Immature natural killer cell (primary cell): Measurements from ENCODE around the gene ACBD7. TPM values are rescaled to one million over a fixed set of nuclear protein-coding genes. Genes with fewer than 3 reads are reported as not detected.

ENCODE experiments used
- DNase-seq, 3 donors: peaks; one replicate each; pipeline ENCODE4 v3.0.0; 2022; ENCODE audit warnings: mixed read lengths in 1 of 3
- H3K27ac Mint-ChIP-seq, 6 donors: one replicate each; pipeline ENCODE4 v1.8.0; 2020; ENCODE audit warnings: mixed read lengths in 6 of 6, mild to moderate bottlenecking in 5 of 6, inconsistent platforms in 4 of 6, moderate library complexity in 3 of 6
- H3K27me3 Mint-ChIP-seq, 3 donors: one replicate each; pipeline ENCODE4 v1.8.0; 2020 to 2021; ENCODE audit warnings: low read depth in 3 of 3, mild to moderate bottlenecking in 3 of 3, mixed read lengths in 3 of 3, moderate library complexity in 3 of 3, inconsistent platforms in 1 of 3
- H3K36me3 Mint-ChIP-seq, 3 donors: one replicate each; pipeline ENCODE4 v1.8.0; 2020; ENCODE audit warnings: mixed read lengths in 3 of 3, inconsistent platforms in 2 of 3, mild to moderate bottlenecking in 2 of 3
- H3K4me1 Mint-ChIP-seq, 2 donors: one replicate each; pipeline ENCODE4 v1.8.0; 2020; ENCODE audit warnings: inconsistent platforms in 2 of 2, mild to moderate bottlenecking in 2 of 2, mixed read lengths in 2 of 2, moderate library complexity in 1 of 2
- H3K4me3 Mint-ChIP-seq, 5 donors: one replicate each; pipeline ENCODE4 v1.8.0; 2020; ENCODE audit warnings: mild to moderate bottlenecking in 5 of 5, mixed read lengths in 5 of 5, inconsistent platforms in 3 of 5, moderate library complexity in 3 of 5
- H3K9me3 Mint-ChIP-seq, 6 donors: one replicate each; pipeline ENCODE4 v1.8.0; 2020; ENCODE audit warnings: mild to moderate bottlenecking in 6 of 6, mixed read lengths in 6 of 6, inconsistent platforms in 4 of 6, moderate library complexity in 3 of 6
- polyA plus RNA-seq, 3 donors: library from polyadenylated mRNA; unstranded; fragments of 300-500 nt; fragmentation: Illumina TruSeq; gene quantifications; one replicate each; pipeline ENCODE4 v1.2.3, GENCODE V29; 2021

Gene ACBD7
- polyA plus RNA-seq, 3 donors from 2014 or later = not detected

DNA sequence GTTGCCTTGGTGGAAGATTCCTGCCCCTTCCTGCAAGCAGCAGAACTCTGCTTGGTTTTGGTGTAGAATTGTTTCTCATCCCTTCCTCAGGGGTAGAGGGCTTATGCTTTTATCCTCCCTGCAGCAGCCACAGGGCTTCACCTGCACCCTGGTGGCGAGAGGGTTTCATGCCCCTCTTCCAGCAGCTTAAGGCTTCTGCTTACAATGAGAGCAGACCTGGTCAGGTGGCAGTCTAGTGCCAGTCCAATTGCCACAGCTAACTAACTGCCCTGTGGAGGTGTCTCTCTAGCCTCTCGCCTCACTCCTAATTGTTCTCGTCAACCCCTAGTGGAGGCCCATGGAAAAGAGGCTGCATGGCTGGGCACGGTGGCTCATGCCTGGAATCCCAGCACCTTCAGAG lies 19.3 kb downstream of the ACBD7 start:
- DNase-seq = no peak
- peaks cover 0 to 3% (median 0%) of the 10 kb centered on the region in 6 donors for H3K9me3 Mint-ChIP-seq
- H3K27me3 Mint-ChIP-seq = peaks cover 0 to 3% (median 3%) of the 10 kb centered on the region in 3 donors

GRCh38 chr10:15068802-15069201 lies 19.8 kb downstream of the ACBD7 start:
- no peaks in the 10 kb centered on the region for H3K36me3 Mint-ChIP-seq
- H3K4me3 Mint-ChIP-seq = no peak overlapping the region
- peaks cover 0 to 3% (median 0%) of the 10 kb centered on the region in 6 donors for H3K9me3 Mint-ChIP-seq
- peaks cover 0 to 3% (median 3%) of the 10 kb centered on the region in 3 donors for H3K27me3 Mint-ChIP-seq
- H3K27ac Mint-ChIP-seq = no peak overlapping the region
- H3K4me1 Mint-ChIP-seq = no peaks in the 10 kb centered on the region
- no peak for DNase-seq

More for the DNA sequence above, 19.3 kb downstream of the ACBD7 start:
- H3K27ac Mint-ChIP-seq = no peak overlapping the region
- no peaks in the 10 kb centered on the region for H3K36me3 Mint-ChIP-seq
- no peak overlapping the region for H3K4me3 Mint-ChIP-seq
- no peaks in the 10 kb centered on the region for H3K4me1 Mint-ChIP-seq

GRCh38 chr10:15067154-15067553 lies 21.4 kb downstream of the ACBD7 start:
- no peak overlapping the region for H3K4me3 Mint-ChIP-seq

GRCh38 chr10:15060638-15061037 lies 27.9 kb downstream of the ACBD7 start:
- DNase-seq = no peak
- H3K27me3 Mint-ChIP-seq = peaks cover 3 to 12% (median 8%) of the 10 kb centered on the region in 3 donors
- peaks cover 3 to 13% (median 8%) of the 10 kb centered on the region in 6 donors for H3K9me3 Mint-ChIP-seq
- peaks cover 0 to 5% (median 3%) of the 10 kb centered on the region in 3 donors for H3K36me3 Mint-ChIP-seq
- no peak overlapping the region for H3K4me3 Mint-ChIP-seq
- H3K27ac Mint-ChIP-seq = no peak overlapping the region
- no peaks in the 10 kb centered on the region for H3K4me1 Mint-ChIP-seq

More at GRCh38 chr10:15067154-15067553, 21.4 kb downstream of the ACBD7 start:
- H3K4me1 Mint-ChIP-seq = no peaks in the 10 kb centered on the region
- DNase-seq = no peak
- peaks cover 0 to 3% (median 0%) of the 10 kb centered on the region in 6 donors for H3K9me3 Mint-ChIP-seq
- no peaks in the 10 kb centered on the region for H3K36me3 Mint-ChIP-seq
- no peak overlapping the region for H3K27ac Mint-ChIP-seq
- peaks cover 0 to 7% (median 5%) of the 10 kb centered on the region in 3 donors for H3K27me3 Mint-ChIP-seq

- Mint-ChIP-seq H3K27ac (no peak overlapping the region), H3K4me1 (no peaks in the 10 kb centered on the region), H3K36me3 (peaks cover 0 to 5% (median 3%) of the 10 kb centered on the region in 3 donors), H3K9me3 (peaks cover 2 to 13% (median 8%) of the 10 kb centered on the region in 6 donors), H3K27me3 (peaks cover 3 to 12% (median 11%) of the 10 kb centered on the region in 3 donors), H3K4me3 (no peak overlapping the region)
- no peak for DNase-seq
Measured at GRCh38 chr10:15059914-15060313, 28.7 kb downstream of the ACBD7 start.

DNA sequence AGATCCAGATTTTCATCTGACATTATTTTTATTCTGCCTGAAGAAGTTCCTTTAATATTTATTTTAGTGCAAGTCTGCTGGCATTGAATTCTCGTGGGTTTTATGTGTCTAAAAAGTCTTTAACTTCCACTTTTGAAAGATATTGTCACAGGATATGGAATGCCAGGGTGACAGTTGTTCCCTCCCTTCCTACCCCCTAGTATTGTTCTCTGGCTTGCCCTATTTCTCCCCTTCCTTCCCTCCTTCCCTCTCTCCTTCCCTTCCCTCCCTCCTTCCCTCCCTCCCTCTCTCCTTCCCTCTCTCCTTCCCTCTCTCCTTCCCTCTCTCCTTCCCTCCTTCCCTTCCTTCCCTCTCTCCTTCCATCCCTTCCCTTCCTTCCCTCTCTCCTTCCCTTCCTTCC lies 29.9 kb downstream of the ACBD7 start:
- DNase-seq = no peak
- Mint-ChIP-seq H3K36me3 (peaks cover 0 to 5% (median 3%) of the 10 kb centered on the region in 3 donors), H3K27me3 (peaks cover 3 to 14% (median 11%) of the 10 kb centered on the region in 3 donors), H3K27ac (no peak overlapping the region), H3K4me3 (no peak overlapping the region), H3K4me1 (no peaks in the 10 kb centered on the region), H3K9me3 (peaks cover 2 to 13% (median 8%) of the 10 kb centered on the region in 6 donors)

DNA sequence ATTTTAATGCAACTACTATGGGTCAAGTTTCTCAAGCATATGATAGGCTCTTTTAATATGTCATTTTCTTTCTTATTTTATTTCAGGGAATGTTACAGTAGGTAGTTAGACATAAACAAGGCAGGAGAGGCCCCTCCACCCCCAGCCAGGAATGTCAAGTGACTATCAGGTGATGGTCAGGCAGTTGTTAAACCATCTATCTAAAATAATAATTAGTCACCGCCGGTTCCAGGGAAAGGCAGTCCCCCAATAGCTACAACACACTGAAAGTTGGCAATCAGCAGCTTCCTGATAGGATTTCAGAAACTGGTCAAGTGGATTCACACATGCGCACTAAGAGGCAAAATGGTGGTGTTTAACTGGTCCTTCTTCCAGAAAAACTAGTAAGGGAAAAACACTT lies 35.5 kb downstream of the ACBD7 start:
- peaks cover 5 to 10% (median 5%) of the 10 kb centered on the region in 3 donors for H3K27me3 Mint-ChIP-seq
- no peak for DNase-seq
- H3K4me1 Mint-ChIP-seq = no peaks in the 10 kb centered on the region
- no peak overlapping the region for H3K4me3 Mint-ChIP-seq
- no peak overlapping the region for H3K27ac Mint-ChIP-seq
- H3K9me3 Mint-ChIP-seq = no peaks in the 10 kb centered on the region
- no peaks in the 10 kb centered on the region for H3K36me3 Mint-ChIP-seq

DNA sequence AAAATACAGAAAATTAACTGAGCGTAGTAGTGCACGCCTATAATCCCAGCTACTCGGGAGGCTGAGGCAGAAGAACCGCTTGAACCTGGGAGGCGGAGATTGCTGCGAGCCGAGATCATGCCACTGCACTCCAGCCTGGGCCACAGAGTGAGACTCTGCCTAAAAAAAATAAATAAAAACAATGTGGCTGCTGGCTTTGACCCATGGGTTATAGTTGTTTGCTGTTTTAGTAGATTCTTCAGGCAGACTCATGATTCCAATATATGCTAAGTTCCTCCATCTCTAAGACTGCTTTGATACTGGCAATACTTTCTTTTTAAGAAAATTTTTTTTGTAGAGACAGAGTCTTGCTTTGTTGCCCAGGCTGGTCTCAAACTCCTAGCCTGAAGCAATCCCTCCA lies 36.5 kb downstream of the ACBD7 start:
- Mint-ChIP-seq H3K36me3 (no peaks in the 10 kb centered on the region), H3K27me3 (peaks cover 2 to 8% (median 6%) of the 10 kb centered on the region in 3 donors), H3K27ac (no peak overlapping the region), H3K9me3 (no peaks in the 10 kb centered on the region), H3K4me3 (no peak overlapping the region), H3K4me1 (no peaks in the 10 kb centered on the region)
- DNase-seq = no peak

GRCh38 chr10:15049533-15049932 lies 39.0 kb downstream of the ACBD7 start:
- Mint-ChIP-seq H3K4me1 (no peaks in the 10 kb centered on the region), H3K27ac (no peak overlapping the region), H3K27me3 (peaks cover 2 to 9% (median 7%) of the 10 kb centered on the region in 3 donors), H3K36me3 (no peaks in the 10 kb centered on the region), H3K4me3 (no peak overlapping the region), H3K9me3 (no peaks in the 10 kb centered on the region)
- DNase-seq = no peak

- no peak overlapping the region for H3K27ac Mint-ChIP-seq
- peaks cover 0 to 10% (median 7%) of the 10 kb centered on the region in 3 donors for H3K27me3 Mint-ChIP-seq
- no peaks in the 10 kb centered on the region for H3K36me3 Mint-ChIP-seq
- no peak overlapping the region for H3K4me3 Mint-ChIP-seq
- H3K9me3 Mint-ChIP-seq = no peaks in the 10 kb centered on the region
- no peaks in the 10 kb centered on the region for H3K4me1 Mint-ChIP-seq
- no peak for DNase-seq
Measured at GRCh38 chr10:15046626-15047025, 42.0 kb downstream of the ACBD7 start.

DNA sequence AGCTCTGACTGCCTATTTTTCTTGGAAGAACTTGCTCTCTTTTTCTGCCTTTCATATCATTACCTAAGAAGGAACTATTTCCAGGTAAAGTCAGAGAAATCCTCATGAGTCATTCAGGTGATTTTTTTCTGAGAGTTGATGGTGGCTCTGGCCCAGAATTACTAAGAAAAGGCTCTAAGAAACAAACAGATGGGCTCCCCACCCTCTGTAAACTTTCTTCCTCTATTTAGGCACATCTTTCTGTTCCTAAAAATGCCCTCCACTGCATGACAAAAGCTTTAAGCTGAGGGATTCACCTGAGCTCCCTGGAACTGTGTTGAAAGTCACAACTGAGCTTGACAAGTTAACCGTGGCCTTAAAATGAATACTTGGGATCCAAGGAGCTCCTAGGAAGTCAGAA lies 43.2 kb downstream of the ACBD7 start:
- no peak for DNase-seq
- Mint-ChIP-seq H3K36me3 (no peaks in the 10 kb centered on the region), H3K4me3 (no peak overlapping the region), H3K27ac (no peak overlapping the region), H3K9me3 (no peaks in the 10 kb centered on the region), H3K27me3 (peaks cover 0 to 10% (median 7%) of the 10 kb centered on the region in 3 donors), H3K4me1 (no peaks in the 10 kb centered on the region)

DNA sequence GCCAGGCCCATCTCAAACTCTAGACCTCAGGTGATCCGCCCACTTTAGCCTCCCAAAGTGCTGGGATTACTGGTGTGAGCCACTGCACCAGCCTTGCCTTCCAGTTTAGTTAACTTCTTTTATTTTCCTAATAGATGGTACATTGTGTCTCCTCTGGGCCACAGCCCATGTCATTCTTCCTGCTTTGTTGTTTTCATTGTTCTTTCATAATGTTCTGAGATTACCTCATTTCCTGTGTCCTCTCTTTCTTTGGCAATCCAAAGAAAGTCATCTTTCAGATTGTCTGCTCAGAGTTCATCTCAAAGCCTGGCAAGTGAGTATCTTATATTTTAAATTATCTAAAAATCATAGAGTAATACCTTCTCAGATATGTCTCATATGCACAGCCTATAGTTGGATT lies 44.9 kb downstream of the ACBD7 start, which contains the start of gene OLAH:
OLAH (plus strand) TSS at position 270 of the 400 bp plus-strand sequence. CDS start 3,346 bp downstream, outside the sequence.
- H3K27ac Mint-ChIP-seq = no peak within 1 kb of the TSS
- H3K4me3 Mint-ChIP-seq = no peak within 1 kb of the TSS
- no peak for DNase-seq
- H3K9me3 Mint-ChIP-seq = no peaks in the 10 kb centered on the region
- H3K4me1 Mint-ChIP-seq = no peaks in the 10 kb centered on the region
- H3K27me3 Mint-ChIP-seq = peaks cover 2 to 8% (median 7%) of the 10 kb centered on the region in 3 donors
- no peaks in the 10 kb centered on the region for H3K36me3 Mint-ChIP-seq

DNA sequence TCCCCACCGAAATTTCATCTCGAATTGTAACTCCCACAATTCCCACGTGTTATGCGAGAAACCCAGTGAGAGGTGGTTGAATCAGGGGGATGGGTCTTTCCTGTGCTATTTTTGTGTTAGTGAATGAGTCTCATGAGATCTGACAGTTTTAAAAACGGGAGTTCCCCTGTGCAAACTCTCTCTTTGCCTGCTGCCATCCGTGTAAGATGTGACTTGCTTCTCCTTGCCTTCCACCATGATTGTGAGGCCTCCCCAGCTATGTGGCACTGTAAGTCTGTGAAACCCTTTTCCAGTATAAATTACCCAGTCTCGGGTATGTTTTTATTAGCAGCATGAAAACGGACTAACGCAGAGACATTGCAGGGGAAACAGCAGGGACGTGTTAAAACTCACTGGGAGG lies 50.2 kb downstream of the ACBD7 start:
- no peak for DNase-seq
- no peak overlapping the region for H3K27ac Mint-ChIP-seq
- H3K9me3 Mint-ChIP-seq = no peaks in the 10 kb centered on the region
- H3K4me1 Mint-ChIP-seq = peaks cover 9% of the 10 kb centered on the region in 2 donors
- H3K27me3 Mint-ChIP-seq = peaks cover 0 to 5% (median 2%) of the 10 kb centered on the region in 3 donors
- no peaks in the 10 kb centered on the region for H3K36me3 Mint-ChIP-seq
- no peak overlapping the region for H3K4me3 Mint-ChIP-seq

GRCh38 chr10:15037691-15038090 lies 50.9 kb downstream of the ACBD7 start:
- peaks cover 9% of the 10 kb centered on the region in 2 donors for H3K4me1 Mint-ChIP-seq
- H3K36me3 Mint-ChIP-seq = no peaks in the 10 kb centered on the region
- H3K27ac Mint-ChIP-seq = no peak overlapping the region
- H3K4me3 Mint-ChIP-seq = no peak overlapping the region
- peaks cover 0 to 5% (median 2%) of the 10 kb centered on the region in 3 donors for H3K27me3 Mint-ChIP-seq
- DNase-seq = no peak
- no peaks in the 10 kb centered on the region for H3K9me3 Mint-ChIP-seq
